NCI-H1436 treated with DMSO at 0.1 percent for 48 hours (cell line): Measurements from ENCODE around the gene PCED1A.
"Not testable (repeated sequence)": the region's sequence is repeated elsewhere in the genome, so short reads cannot be mapped to it uniquely, and the experiment has no call there.

ENCODE experiments used
- DNase-seq: peaks from one replicate; lab custom pipeline; 2025; lab: John Stamatoyannopoulos, UW

The PCED1A gene

GRCh38 chr20:2826655-2827054 lies 13.8 kb downstream of the PCED1A start:
- DNase-seq: no peak

DNA sequence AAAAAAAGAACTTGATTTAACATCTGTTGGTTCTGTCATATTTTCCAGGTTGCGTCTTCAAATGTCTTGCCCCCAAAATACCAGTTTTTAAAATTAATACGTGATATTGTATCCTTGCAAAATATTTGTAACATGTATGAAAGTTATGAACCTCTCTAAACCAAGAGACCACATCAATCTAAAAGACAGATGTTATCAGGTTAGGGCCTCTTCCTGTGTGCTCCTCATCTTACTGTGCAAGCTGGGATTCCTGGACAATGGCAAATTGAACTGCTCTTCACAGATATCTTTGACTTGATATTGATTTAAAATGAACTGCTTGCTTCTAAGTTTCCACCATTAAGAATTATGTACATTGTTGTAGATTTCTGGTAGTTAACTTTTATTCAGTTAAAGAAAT lies 14.7 kb downstream of the PCED1A start:
- DNase-seq: no peak

- DNase-seq: no peak
These were observed 18.4 kb downstream of the PCED1A start for GRCh38 chr20:2822073-2822472.

DNA sequence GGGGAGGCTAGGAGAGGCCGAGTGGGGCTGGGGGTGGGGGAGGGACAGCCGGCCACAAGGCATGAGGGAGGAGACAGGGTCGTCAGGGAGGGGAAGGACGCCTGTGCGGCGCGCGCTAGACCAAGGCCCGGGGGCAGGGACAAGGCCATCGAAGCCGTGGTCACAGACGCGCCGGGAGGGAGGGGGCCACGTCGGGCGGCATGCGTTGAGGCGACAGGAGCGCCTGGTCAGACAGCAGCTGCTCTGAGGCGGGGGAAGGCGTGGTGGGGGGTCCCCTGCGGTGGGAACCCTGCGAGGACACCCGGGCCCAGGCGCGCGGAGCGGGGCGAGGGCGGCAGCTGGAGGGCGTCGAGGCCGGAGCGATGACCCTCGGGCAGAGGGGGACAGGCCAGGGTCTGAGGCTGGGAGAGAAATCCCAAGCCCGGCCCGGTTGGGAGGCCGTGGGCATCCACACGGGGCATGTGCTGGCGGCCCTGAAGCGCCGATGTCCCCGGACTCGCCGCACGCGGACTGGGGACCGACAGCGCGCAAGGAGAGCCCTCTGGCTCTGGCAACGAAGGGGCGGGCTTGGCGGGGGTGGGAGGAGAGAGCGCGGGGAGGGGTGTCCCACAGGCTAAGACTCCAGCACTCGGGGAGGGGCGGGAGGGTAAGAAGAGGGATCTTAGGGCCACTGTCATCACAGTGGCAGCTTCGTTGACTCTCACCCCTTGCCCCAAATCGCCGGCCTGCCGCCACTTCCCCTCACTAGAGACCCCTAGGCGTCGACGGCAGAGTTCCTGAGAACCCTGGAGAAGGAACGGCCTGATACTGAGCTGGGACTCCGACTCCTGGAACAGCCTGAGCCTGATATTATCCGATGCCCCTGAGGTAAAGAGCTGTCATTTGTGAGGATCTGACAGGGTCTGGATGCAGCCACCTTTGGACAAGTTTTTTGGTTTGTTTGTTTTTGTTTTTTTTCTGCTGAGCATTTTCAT lies 19.3 kb downstream of the PCED1A start:
- no peak for DNase-seq

GRCh38 chr20:2820084-2820895 lies 20.2 kb downstream of the PCED1A start:
- no peak for DNase-seq

GRCh38 chr20:2817891-2818595 lies 22.4 kb downstream of the PCED1A start:
- no peak for DNase-seq

DNA sequence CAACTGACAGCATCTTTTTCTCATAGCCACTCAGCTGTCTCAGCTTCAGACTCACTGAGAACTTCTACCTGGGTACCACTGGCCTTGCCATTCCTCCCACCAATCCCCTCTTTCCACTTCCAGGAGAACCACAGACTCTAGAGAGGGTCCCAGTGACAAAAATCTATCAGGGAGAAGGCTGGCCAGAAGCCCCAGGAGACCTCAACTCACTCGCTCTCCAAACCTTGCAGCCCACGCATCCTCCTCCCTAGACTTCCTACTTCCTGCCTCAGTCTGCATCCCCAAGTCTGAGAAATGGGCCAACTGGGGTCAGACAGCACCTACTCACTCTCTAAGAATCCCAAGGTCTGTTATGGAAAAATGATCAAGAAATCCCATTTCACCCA lies 23.1 kb downstream of the PCED1A start:
- no peak for DNase-seq

GRCh38 chr20:2816583-2817340 lies 23.7 kb downstream of the PCED1A start:
- DNase-seq: no peak

DNA sequence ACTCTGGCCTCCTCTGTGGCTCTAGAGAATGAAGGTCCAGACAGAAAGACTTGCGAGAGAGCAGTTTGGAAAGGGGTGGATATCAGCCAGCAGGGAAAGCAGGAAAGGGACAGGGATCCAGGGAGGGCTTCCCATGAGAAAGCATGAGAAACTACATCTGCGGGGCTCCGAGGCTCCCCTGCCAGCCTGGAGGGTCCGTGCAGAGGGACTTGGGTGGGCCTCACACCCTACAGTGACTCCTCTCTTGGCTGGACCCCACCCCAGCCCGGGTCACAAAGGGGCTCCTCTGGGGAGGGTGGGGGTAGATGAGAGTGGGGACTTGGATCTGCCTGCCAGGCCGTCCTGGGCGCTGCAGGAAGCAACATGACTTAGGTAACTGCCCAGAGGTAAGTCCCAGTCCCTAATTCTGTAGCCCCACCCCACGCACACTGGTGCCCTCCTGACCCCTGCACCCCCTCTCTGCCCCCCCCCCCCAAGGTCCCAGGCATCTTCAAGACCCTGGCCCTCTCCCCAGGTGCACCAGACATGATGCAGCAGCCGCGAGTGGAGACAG lies 24.3 kb downstream of the PCED1A start, which contains the start of gene TMEM239:
TMEM239 (plus strand) TSS at position 335 of the 553 bp plus-strand sequence; CDS start at position 526, 191 bp downstream.
- DNase-seq: no peak

DNA sequence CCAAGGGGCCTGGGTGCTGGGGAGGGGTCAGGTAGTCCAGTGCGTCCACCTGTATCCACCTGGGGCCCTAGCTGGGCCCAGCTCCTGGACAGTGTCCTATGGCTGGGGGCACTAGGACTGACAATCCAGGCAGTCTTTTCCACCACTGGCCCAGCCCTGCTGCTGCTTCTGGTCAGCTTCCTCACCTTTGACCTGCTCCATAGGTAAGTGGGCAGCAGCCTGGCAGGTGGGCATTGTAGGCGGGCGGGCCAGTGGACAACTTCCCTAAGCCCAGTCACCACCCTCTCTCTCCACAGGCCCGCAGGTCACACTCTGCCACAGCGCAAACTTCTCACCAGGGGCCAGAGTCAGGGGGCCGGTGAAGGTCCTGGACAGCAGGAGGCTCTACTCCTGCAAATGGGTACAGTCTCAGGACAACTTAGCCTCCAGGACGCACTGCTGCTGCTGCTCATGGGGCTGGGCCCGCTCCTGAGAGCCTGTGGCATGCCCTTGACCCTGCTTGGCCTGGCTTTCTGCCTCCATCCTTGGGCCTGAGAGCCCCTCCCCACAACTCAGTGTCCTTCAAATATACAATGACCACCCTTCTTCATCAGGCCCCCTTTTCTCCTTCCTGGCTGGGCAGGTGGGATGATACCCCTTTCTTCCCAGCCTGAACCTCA lies 25.1 kb downstream of the PCED1A start:
- DNase-seq: no peak

- no peak for DNase-seq
These were observed 25.8 kb downstream of the PCED1A start, which contains the start of gene C20orf141 for GRCh38 chr20:2814587-2815051. C20orf141 (plus strand) TSS chr20:2814987; CDS start chr20:2815185, 198 bp downstream.

DNA sequence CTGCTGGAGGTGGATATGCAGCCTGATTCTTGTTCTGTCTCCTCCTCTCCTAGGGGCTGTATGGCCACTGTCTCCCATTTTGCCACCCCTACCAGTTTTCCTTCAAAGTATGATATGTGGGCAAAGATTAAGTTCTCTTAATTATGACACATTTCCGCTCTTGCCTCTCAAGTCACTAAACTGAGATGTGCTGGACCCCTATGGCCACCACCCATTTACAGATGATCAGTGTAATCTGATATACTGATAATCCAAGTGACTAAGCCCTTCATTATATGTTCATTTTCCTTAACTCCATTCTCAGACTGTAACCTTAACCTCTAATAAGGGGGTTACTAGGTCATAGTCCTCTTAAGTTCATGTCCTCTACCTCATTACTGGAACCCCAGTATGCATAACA lies 26.4 kb downstream of the PCED1A start:
- no peak for DNase-seq

GRCh38 chr20:2812189-2812588 lies 28.3 kb downstream of the PCED1A start:
- DNase-seq: no peak

DNA sequence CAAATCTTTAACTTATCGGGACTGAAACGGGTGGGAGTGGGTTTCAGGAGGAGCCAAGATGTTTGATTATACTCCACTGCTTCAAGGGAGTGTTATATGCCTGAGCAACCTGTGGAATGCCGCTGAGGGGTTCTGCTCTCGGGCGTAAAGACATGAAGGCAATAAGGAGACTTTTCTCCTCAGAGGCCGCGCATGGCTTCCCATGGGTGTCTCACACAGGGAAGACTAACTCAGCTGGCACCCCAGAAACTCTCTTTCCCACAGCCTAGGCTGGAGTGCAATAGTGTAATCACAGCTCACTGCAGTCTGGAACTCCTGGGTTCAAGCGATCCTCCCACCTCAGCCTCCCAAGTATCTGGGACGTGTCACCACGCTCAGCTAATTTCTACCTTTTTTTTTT lies 30.8 kb downstream of the PCED1A start:
- no peak for DNase-seq

DNA sequence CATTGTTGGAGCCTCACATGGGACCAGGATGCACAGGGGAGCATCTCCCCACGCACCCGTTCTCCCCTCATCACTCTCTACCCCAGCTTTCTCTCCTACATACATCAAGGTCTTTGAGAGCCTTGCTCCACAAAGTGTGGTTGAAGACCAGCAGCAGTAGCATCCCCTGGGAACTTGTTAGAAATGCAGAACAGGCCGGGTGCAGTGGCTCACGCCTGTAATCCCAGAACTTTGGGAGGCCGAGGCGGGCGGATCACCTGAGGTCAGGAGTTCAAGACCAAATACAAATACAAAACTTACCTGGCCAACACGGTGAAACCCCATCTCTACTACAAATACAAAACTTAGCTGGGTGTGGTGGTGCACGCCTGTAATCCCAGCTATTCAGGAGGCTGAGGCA lies 32.5 kb downstream of the PCED1A start:
- not testable (repeated sequence) for DNase-seq

- DNase-seq: no peak
These were observed 33.4 kb downstream of the PCED1A start for GRCh38 chr20:2807019-2807418.

GRCh38 chr20:2806351-2806701 lies 34.1 kb downstream of the PCED1A start:
- DNase-seq: no peak

DNA sequence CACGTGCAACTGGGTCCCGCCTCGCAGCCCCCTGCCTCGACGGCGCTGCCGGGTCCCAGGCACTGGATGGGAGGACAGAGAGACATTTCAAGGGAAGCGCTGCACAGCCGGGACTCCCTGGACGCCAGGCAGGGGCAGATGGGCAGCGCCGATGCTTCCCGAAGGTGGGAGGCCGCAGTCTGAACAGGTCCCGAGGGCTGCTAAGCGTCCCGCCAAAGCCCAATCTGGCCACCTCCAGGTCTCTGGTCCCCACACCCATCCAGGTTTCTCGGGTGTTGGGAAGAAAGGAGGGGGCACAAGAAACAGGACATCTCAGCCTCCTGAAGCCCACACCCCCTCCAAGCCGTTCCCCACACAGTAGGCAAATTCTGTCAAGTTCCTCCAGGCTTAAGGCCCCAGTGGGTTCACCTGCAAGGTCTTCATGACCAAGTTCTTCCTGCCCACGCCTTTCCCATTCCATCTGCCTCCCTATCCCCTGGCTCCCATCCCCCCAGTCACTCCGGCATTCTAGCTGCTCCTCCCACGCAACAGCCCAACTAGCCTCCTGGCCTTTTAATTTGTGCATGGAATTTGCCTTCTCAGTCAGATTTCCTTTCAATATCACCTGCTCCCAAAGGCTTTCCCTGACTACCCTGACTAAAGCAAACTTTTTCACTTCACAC lies 34.6 kb downstream of the PCED1A start:
- DNase-seq: no peak

DNA sequence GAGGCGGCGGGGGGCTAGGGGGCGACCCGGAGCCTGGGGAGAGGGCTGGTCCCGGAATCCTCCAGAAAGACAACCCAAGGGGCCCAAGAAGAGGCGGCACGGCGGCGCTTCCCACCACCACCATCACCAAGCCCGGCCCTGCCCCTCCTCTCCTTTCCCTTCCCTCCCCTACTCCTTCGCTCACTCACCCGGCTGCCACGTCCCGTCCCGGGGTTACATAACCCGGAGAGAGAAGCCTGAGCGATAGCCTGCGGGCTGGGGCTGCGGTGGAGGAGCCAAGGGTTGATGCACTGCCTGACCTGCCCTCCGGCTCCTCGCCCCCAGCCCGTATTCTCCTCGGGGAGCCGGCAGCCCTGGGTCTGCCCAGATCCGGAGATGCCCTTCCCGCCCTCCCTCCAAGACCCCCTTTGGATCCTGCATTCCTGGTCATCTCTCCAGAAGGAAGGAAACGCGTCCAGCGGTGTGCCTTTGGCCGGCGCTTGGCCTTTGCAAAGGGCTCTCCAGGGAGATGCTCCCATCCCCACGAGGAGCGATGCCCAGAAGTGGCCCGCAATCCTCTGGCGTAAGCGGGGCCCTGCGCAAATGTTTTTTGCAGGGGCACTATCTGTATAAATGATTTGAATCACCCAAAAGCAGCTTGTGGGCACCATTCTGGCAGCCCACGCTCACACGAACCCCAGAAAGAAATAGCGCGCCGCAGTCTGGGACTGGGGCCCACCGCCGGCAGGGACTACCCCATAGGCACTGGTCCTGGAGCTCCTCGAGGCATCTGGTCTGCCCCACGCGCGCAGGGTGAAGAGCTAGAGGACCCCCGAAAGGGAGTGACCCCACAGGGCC lies 35.4 kb downstream of the PCED1A start:
- DNase-seq: no peak
